Endothelial cell of coronary artery (primary cell): ENCODE results near the gene OLFML1. TPM values are rescaled to one million over a fixed set of nuclear protein-coding genes. Genes with fewer than 3 reads are reported as not detected.

Experiments
- total RNA-seq: library from RNA; depleted of rRNA; stranded (reverse); fragments of >200 nt; gene quantifications from 2 replicates; pipeline ENCODE4 v1.2.3, GENCODE V29; 2014

OLFML1 gene
- 0.09 TPM in 1 of 2 replicates, not detected in the other for total RNA-seq

DNA sequence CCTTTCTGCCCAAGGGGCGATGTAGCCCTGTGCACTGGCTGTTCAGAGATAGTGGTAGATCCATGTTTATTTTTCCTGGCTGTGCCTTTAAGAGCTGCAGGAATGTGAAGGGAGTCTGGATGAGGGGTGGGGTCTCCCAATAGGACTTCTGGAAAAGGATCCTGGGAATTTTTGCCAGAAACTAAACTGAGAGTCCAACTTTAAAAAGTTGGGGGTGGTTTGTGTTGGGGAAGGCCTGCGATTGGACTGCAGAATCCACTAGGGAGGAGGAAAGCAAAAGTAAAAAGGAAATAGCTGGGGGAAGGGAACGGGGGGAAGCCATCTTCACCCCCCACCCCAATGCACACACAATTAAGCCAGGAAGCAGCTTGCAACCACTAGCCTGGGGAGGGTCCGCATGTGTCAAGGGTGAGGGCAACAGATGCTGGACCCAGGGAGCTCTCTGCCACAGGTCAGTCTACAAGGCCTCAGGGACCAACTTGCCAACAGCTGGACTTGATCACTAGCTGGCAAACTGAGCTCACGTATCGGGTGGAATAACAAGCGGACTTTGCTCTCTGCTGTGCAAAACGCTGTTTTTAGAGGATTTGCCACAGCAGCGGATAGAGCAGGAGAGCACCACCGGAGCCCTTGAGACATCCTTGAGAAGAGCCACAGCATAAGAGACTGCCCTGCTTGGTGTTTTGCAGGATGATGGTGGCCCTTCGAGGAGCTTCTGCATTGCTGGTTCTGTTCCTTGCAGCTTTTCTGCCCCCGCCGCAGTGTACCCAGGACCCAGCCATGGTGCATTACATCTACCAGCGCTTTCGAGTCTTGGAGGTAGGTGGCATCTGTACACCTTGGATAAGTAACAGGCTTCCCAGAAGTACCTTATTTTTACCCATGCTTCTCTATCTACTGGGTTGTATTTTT, at the start of gene OLFML1:
Gene OLFML1, plus strand, starts transcription at position 321 of the 912 bp plus-strand sequence. Its CDS starts 370 bp downstream, at position 691.

DNA sequence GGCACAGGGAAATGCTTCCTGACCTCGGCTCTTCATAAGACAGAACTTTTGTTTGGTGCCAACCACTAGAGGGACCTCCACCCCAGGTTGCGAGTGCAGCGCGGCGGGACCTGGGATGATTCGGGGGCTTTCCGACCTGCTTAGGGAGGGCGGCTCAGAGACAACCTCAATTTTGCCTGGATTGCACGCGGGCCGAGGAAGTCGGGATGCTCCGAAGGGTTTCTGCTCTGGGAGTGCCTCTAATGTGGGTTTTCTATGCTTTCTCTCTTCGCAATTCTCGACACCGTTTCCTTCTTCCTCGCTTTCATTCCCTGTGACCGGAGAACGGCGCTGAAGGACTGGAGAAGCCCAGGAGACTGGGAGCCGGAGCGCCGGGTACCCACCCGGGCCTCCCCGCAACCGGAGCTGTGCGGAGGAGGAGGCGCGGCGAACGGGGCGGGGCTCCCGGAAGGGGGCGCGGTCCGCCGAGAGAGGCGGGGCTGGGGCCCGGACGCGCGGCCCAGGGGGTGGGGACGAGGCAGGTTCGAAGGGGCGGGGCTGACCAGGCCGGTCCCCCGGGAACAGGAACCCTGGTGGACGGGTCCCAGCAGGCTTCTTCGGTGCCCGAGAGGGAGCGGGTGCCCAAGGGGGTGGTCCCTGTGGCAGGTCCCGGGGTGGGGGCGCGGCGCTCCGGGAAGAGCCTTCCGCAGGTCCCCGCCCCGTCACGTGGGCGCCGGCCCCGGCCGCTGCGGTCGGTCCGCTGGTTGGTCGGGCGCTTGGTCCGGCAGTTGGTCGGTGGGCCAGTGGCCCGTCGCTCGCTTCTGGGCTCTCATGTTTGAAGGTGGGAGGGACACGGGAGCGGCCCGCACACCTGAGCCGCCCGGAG, 28.2 kb downstream of the OLFML1 start, which contains the start of gene PPFIBP2:
Gene PPFIBP2, plus strand, starts transcription at position 766 of the 865 bp plus-strand sequence. CDS start 35,477 bp downstream, outside the sequence.

Other genes with a start within 250 kb of the OLFML1 start
- gene SYT9, start 233.6 kb upstream of the OLFML1 start, total RNA-seq = 0.09 and 0.27 TPM in 2 replicates
- gene PPFIBP2, start 28.5 kb downstream of the OLFML1 start, total RNA-seq = 2.9 and 3.8 TPM in 2 replicates
- gene CYB5R2, start 188.0 kb downstream of the OLFML1 start, total RNA-seq = 0.90 and 1.0 TPM in 2 replicates
- not detected in 2 replicates for gene OVCH2, start 221.0 kb downstream of the OLFML1 start, total RNA-seq